ENCODE data around the gene CYB5R4. TPM values are rescaled to one million over a fixed set of nuclear protein-coding genes. Genes with fewer than 3 reads are reported as not detected.

CYB5R4 gene
- total RNA-seq = 2.7 and 7.3 TPM in 2 replicates

DNA sequence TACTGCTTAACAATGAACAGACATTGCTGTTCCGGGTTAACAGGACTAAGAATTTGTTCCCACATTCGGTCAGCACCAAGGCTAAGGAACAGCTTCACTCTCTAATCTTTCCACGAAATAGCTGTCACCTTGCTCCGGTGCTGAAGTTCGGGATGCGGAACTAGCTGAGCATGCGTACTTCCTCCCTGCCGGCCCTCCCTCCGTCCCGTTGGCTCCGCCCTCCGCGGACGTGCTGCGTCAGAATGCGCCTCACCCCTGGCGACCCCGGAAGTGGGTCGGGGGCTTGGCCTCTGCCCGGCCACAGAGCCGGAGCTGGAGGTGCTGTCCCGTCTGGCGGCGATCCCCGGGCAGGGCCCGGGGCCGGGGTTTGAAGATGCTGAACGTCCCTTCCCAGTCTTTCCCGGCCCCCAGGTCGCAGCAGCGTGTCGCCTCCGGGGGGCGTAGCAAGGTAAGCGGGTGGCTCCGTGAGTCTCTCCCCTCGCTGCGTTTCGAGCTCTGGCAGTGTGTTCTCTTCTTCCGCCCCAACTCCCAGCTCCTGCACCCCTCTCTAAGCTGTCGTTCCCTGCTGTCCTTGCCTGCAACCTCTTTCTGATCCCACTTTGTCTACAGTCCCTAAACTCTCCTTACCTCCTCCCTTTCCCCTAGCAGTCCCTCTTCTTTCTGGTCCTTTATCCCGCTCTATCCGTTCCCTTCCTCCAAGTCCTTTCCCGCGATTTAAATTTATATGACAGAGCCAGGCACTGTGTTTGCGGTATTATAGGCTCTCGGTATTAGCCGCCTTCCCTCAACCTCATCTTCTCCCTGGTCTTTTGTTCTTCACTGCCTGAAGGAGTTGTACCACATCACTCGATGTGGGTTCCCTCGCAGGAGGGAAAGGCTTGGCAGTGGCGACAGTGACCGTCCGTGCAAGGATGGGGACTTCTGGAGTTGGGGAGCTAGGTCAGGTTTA is at the start of gene CYB5R4:
CYB5R4 (plus strand) TSS at position 280 of the 949 bp plus-strand sequence; CDS start at position 374, 94 bp downstream.

DNA sequence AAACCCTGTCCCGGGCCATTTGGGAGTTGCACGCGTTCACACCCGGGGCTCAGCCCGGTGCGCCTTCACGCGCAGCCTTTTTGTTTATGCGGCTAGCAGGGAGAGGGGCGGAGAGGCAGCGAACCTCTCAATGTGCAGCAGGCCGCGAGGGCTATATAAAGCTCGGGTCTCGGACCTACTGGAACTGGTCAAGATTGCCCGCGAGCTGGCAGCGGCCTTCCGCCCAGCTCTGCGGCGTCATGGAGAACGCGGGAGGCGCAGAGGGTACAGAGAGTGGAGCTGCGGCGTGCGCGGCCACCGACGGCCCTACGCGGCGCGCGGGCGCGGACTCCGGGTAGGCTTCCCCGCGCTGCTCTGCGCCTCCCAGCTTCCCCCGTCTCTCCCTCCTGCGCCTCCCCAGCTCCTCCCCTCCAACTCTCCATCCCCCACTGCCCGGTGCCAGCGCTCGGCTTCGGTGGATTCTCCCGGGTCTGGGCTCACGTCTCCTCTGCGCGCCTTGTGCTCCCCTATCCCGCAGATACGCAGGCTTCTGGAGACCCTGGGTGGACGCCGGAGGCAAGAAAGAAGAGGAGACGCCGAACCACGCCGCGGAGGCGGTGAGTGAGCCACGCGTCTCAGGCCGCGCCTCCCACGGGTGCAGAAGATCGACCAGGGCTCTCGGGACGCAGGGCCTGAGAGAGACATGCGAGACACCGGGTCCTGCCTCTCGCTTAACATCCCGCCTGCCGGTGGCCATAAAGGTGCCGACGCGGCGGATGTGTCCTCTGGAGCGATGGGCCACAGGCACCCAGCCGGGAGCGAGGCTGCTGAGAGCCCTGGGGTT is 6.1 kb upstream of the CYB5R4 start, which contains the start of gene RIPPLY2:
RIPPLY2 (plus strand) TSS at position 183 of the 823 bp plus-strand sequence; CDS start at position 240, 57 bp downstream.

Other genes starting within 250 kb of the CYB5R4 start
- under 0.01 TPM in 1 of 2 replicates, not detected in the other for gene SNAP91, start 150.6 kb upstream of the CYB5R4 start, total RNA-seq
- gene RIPPLY2, start 6.3 kb upstream of the CYB5R4 start, total RNA-seq = not detected in 2 replicates
- 0.39 TPM in 1 of 2 replicates, not detected in the other for gene MRAP2, start 174.1 kb downstream of the CYB5R4 start, total RNA-seq

Measured in placental epithelial cell (primary cell).